Measurements from ENCODE around the gene ZRANB3. TPM values are rescaled to one million over a fixed set of nuclear protein-coding genes. Genes with fewer than 3 reads are reported as not detected.

Gene ZRANB3
- total RNA-seq, 1 experiment from 2014 or later: 14.5 TPM

GRCh38 chr2:135471106-135471505 is 59.9 kb downstream of the ZRANB3 start:
- CTCF ChIA-PET: interaction anchor here (0.6 kb wide), 1 partner anchor 473 kb away, joined by 3 read pairs; no protein-coding TSS in a partner anchor
- no TSS peak for BruUV-seq (replicated peaks)
- H3K27ac Mint-ChIP-seq (ENCODE audit: unreplicated experiment): no peak overlapping the region
- no peaks in the 10 kb centered on the region for H3K9me3 Mint-ChIP-seq (ENCODE audit: low read depth, unreplicated experiment)
- H3K27me3 Mint-ChIP-seq (ENCODE audit: unreplicated experiment): no peaks in the 10 kb centered on the region
- no peak overlapping the region for H3K4me3 Mint-ChIP-seq (ENCODE audit: low read depth, unreplicated experiment)
- no peaks in the 10 kb centered on the region for H3K4me1 Mint-ChIP-seq (ENCODE audit: low read depth, unreplicated experiment)
- H3K36me3 Mint-ChIP-seq (ENCODE audit: insufficient read depth, unreplicated experiment): no peaks in the 10 kb centered on the region
- no peak for TF ChIP-seq CTCF (IDR thresholded peaks at IDR 0.05; ENCODE audit: unreplicated experiment)
- DNase-seq: no peak
- intact Hi-C loops (cut with micrococcal nuclease; ENCODE audit: unreplicated experiment): loop anchor here (5.0 to 10.0 kb wide), 3 partner anchors 131 to 466 kb away; no protein-coding TSS in a partner anchor

GRCh38 chr2:135457279-135457678 is 73.7 kb downstream of the ZRANB3 start:
- Mint-ChIP-seq H3K27ac (ENCODE audit: unreplicated experiment) (no peak overlapping the region), H3K27me3 (ENCODE audit: unreplicated experiment) (no peaks in the 10 kb centered on the region), H3K4me3 (ENCODE audit: low read depth, unreplicated experiment) (no peak overlapping the region), H3K9me3 (ENCODE audit: low read depth, unreplicated experiment) (peaks cover 5% of the 10 kb centered on the region), H3K36me3 (ENCODE audit: insufficient read depth, unreplicated experiment) (no peaks in the 10 kb centered on the region), H3K4me1 (ENCODE audit: low read depth, unreplicated experiment) (no peaks in the 10 kb centered on the region)
- DNase-seq: no peak
- no TSS peak for BruUV-seq (replicated peaks)
- CTCF ChIA-PET: interaction anchor here (0.6 kb wide), 1 partner anchor 16 kb away, joined by 4 read pairs; no protein-coding TSS in a partner anchor
- intact Hi-C loops (cut with micrococcal nuclease; ENCODE audit: unreplicated experiment): no loop called here
- no peak for TF ChIP-seq CTCF (IDR thresholded peaks at IDR 0.05; ENCODE audit: unreplicated experiment)

GRCh38 chr2:135456835-135457234 is 74.2 kb downstream of the ZRANB3 start:
- Mint-ChIP-seq H3K4me1 (ENCODE audit: low read depth, unreplicated experiment) (no peaks in the 10 kb centered on the region), H3K4me3 (ENCODE audit: low read depth, unreplicated experiment) (no peak overlapping the region), H3K9me3 (ENCODE audit: low read depth, unreplicated experiment) (peaks cover 5% of the 10 kb centered on the region), H3K36me3 (ENCODE audit: insufficient read depth, unreplicated experiment) (no peaks in the 10 kb centered on the region), H3K27ac (ENCODE audit: unreplicated experiment) (no peak overlapping the region), H3K27me3 (ENCODE audit: unreplicated experiment) (no peaks in the 10 kb centered on the region)
- DNase-seq: no peak
- intact Hi-C loops (cut with micrococcal nuclease; ENCODE audit: unreplicated experiment): no loop called here
- CTCF ChIA-PET: no interaction called here
- BruUV-seq (replicated peaks): no TSS peak
- no peak for TF ChIP-seq CTCF (IDR thresholded peaks at IDR 0.05; ENCODE audit: unreplicated experiment)

- Mint-ChIP-seq H3K27me3 (ENCODE audit: unreplicated experiment) (no peaks in the 10 kb centered on the region), H3K4me3 (ENCODE audit: low read depth, unreplicated experiment) (no peak overlapping the region), H3K4me1 (ENCODE audit: low read depth, unreplicated experiment) (no peaks in the 10 kb centered on the region), H3K9me3 (ENCODE audit: low read depth, unreplicated experiment) (peaks cover 9% of the 10 kb centered on the region), H3K27ac (ENCODE audit: unreplicated experiment) (no peak overlapping the region), H3K36me3 (ENCODE audit: insufficient read depth, unreplicated experiment) (no peaks in the 10 kb centered on the region)
- no peak for TF ChIP-seq CTCF (IDR thresholded peaks at IDR 0.05; ENCODE audit: unreplicated experiment)
- intact Hi-C loops (cut with micrococcal nuclease; ENCODE audit: unreplicated experiment): no loop called here
- DNase-seq: no peak
- BruUV-seq (replicated peaks): no TSS peak
- CTCF ChIA-PET: no interaction called here
Observed at GRCh38 chr2:135456431-135456830, 74.6 kb downstream of the ZRANB3 start.

Data from Calu3 (cell line).